GM12873 (cell line): ENCODE results near the gene NMT1.

Source experiments
- TF ChIP-seq, protein P1 (sequence below): IDR thresholded peaks from 2 replicates; pipeline ENCODE4 v1.5.1; 2012; ENCODE audit warnings: low read depth, mild to moderate bottlenecking, moderate library complexity, low read length, control low read depth; ENCODE audit not compliant: insufficient read depth; ENCODE audit errors: missing control alignments

The NMT1 gene

DNA sequence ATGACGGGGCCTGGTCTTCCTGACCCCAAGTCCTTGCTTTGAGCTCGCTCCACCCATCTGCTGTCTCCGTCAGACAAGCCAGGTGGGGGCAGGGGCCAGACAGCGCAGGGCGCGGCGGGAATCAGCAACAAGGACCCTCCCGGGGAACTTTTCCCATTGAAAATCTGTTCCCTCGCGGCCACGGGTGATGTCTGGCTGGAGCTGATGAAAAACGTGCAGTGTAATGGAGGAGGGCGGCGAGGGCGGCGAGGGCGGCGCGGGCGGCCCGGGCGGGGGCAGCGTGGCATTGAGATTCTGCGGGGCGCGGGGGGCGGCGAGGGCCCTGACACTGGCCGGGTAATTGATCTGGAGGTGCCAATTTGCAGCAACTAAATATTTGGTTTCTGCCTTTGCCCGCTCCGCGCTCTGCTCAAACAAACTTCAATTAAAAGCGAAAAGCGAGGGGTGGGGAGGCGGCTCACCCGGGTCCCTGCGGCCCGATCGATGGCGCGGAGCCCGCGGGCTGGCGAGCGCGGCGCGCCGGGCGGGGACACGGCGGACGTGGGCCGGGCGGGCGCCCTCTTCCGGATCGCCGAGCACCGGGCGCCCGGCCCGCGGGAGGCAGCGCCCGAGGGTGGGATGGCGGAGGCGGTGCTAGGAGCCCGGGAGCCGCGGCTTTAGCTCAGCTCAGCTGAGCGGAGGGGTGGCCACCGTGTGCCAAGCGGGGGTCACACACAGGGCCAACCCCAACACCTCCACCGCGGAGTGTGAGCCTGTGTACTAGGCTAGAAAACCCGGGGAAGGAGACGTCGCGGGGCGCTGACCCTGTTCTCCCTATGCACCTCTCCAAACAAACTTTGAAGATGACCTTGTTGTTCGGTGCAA lies 42.0 kb upstream of the NMT1 start:
- TF ChIP-seq, protein P1, sequence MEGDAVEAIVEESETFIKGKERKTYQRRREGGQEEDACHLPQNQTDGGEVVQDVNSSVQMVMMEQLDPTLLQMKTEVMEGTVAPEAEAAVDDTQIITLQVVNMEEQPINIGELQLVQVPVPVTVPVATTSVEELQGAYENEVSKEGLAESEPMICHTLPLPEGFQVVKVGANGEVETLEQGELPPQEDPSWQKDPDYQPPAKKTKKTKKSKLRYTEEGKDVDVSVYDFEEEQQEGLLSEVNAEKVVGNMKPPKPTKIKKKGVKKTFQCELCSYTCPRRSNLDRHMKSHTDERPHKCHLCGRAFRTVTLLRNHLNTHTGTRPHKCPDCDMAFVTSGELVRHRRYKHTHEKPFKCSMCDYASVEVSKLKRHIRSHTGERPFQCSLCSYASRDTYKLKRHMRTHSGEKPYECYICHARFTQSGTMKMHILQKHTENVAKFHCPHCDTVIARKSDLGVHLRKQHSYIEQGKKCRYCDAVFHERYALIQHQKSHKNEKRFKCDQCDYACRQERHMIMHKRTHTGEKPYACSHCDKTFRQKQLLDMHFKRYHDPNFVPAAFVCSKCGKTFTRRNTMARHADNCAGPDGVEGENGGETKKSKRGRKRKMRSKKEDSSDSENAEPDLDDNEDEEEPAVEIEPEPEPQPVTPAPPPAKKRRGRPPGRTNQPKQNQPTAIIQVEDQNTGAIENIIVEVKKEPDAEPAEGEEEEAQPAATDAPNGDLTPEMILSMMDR = peak; percentile 43

DNA sequence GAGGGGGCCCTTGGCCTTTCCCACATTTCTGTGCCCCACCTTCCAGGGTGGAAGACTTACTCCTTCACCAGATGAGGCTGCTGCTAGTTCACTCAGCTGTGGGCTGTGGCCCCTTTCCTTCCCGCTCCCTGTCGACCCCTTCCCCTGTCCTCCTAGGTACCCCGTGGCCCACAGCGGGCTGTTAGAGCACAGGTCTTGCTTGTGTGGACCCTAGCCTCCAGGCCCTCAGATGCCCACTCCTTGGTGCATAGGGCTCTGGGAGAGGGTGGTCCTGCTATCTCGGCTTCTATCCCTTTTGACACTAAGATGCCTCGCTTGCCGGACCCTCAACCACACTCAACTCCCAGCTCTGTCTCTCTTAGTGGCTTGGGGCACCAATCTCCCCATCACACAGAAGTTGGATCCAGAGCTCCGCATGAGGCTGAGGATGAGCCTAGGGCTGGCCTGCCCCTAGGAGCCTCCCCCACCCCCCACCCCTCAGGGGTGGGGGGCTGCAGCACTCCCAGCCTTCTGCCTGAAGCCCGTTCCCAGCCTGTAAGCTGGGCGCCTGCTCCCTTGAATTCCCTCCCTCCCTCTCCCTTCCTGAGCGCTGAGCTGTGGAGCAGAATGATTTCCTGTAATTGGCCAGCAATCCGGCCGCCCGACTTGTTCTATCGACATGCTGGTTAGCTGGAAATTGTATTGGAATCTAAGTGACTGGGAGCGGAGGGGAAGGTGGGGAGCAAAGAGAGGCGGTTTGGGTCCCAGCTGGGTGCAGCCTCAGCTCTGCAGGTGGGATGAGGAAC lies 40.6 kb upstream of the NMT1 start:
- TF ChIP-seq, protein P1 = no peak

DNA sequence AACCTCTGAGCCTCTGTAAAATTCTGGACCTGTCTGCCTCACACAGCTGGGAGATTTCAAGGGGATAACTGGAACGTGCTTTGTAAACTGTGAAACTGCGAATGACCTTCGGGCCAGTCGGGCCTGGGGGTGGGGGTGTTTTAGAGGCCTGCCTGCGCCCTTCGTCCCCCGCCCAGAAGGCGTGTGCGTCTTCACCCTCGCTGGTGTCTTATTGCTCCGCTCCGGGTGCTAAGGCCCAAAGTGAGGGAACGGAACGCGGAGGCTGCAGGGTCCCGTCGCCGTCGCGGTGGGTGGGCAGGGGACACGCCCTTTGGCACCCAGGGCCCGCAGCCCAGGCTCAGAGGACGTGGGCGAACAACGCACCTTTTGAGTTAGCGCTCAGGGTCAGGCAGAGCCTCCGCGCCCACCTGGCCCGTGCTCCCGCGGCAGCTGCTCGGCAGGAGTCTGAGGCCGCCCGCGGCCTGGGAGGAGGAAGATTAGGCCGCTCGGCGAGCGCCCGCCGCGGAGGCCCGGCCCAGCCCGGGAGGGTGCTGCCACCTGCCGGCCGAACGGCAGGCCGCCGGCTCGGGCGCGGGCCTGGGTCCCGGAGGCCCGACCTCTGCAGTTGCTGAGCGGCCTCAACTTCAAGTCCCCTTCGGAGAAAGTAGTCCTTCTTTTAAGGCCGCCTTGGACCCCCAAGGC lies 39.4 kb upstream of the NMT1 start:
- TF ChIP-seq, protein P1 = peak; percentile 80

DNA sequence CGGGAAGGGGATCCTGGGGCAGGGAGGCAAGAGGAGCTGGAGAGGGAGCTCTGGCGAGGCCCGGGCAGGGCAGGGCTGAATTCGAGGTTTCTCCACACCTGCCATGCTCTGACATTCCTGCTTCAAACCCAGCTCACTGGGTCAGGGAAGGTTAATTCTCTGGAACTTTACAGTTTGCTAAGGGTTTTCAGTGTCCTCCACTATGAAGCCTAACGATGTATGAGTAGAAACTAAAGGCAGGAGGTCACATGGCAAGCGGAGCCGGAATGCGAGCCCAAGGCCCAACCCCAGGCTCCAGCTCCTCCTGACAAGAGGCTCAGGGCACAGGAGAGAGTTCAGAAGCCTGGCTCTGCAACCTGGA lies 38.8 kb upstream of the NMT1 start:
- TF ChIP-seq, protein P1 = no peak

DNA sequence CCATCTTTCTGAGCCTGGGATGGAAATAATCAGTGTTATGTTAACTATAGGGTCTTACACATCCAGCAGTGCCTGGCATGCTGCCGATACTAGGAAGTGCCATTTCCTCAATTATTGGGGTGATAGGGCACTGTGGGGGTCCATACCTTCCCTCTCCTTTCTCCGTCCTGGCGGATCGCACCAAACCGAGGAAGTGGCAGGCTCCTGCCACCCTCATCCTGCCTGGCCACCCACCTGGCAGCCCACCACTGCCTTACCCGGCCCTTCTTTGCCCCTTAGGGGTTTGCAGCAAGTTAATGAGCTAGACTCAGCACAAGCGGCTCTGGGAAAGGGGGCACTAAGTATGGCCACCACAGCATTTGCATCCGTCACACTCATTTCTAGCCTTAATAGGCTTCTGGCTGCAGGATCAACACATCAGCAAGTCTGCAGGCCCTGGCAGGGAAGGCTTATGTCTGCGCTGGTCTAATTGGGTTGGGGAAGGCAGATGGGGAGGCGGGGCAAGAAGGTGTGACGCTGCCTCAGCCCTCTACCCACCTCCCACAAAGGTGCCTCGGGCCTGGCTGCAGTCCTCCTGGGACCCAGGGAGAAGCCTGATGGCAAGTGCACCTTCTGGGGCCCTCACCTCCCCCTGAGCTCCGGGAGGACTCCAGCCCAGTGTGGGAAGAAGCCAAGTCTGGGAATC lies 38.3 kb upstream of the NMT1 start:
- TF ChIP-seq, protein P1 = no peak

DNA sequence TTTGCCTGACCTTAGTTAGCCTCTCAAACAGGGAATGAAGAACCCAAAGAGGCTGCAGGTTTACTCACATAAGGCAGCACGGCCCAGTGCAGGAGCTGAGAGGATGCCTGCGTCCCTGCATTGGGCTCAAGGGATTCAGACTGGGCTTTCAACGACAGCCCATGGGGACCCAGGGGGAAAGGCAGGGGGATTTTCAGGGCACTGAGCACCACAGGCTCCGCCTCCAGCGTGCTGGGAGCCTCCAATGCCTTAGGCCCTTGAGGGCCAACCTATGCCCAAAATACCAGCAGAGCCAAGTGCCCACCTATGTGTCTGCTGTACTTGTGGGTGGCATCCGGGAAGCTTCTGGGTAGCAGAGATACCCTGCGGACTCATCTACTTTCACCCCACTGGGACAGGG lies 32.0 kb upstream of the NMT1 start:
- TF ChIP-seq, protein P1 = no peak
